ENCODE results near the gene POC1A.

The POC1A gene

DNA sequence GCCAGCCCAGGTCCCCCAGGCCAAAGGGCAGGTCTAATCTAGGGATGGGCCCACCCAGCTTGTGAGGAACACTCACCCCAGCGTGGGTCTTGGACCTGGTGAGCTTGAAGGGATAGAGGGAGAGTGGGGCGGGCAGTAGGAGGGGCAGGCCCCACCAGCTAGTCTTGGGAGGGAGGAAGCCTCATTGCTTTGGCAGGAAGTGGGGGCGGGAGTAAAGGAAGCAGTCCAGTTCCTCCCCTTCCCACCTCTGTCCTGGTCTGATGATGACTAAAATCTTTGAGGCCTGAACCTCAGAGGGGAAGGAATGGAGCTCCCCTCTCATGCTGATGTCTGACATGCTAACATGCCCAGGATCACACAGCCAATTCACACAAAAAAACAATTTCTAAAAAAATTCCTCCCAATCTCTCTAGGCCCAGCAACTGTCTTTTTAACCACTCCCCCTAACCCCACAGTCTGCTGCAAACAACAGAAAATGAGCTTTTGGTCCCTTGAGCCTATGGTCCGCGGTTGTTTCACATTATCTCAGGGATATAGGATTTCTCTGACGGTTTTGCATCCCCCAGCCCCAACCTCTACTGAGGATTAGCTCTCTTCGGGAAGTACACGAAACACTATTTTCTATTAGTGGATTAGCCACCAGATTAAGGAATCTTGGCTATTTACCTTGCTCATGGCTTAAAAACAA is 67.1 kb downstream of the POC1A start:
- DNase-seq (ENCODE audit: low read depth, low spot score), result no peak

DNA sequence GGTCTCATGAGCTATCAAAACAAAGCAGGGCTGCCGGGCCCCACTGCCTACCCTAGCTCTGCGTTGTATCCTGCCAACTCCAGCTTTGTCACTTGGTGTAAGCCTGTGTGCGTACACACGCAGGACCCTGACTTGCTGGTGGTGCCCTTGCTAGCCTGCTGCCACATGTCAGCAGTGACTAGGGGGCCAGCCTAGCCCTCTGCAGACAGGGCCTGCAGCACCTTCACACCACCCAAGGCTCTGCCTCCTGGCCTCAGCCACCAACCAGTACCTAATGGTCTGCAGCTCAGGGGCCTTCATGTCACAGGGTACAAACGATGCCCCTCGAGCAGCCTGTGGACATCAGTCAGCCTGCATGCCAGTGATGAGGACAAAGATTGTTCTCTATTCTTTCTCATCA is 67.8 kb downstream of the POC1A start:
- no peak for DNase-seq (ENCODE audit: low read depth, low spot score)

DNA sequence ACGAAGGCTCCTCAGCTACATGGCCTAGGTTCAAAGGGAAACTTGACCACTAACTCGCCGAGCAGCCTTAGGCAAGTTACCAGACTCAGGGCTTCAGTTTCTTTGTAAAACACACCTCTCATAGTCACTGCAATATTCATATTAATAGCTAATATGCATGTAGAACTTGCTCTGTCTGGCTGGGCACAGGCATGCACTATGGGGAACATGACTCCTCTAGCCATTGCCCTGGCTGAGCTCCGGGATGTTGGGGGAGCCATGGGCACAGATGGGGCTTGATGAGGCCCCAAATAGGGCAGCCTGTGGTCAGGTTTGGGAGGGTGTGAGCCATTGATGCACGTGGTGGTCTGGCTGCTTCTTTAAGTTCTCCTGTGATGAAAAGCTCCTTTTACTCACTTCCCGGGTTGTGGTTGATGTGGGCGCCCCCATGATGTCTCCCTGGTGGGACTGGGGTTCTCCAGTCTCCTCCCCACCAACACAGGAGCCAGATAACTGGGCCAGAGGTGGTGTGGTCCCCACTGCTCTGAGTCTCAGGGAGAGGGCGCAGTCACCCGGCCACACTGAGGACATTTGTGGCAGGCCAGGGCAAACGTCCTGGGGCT is 68.4 kb downstream of the POC1A start:
- DNase-seq (ENCODE audit: low read depth, low spot score), result no peak

DNA sequence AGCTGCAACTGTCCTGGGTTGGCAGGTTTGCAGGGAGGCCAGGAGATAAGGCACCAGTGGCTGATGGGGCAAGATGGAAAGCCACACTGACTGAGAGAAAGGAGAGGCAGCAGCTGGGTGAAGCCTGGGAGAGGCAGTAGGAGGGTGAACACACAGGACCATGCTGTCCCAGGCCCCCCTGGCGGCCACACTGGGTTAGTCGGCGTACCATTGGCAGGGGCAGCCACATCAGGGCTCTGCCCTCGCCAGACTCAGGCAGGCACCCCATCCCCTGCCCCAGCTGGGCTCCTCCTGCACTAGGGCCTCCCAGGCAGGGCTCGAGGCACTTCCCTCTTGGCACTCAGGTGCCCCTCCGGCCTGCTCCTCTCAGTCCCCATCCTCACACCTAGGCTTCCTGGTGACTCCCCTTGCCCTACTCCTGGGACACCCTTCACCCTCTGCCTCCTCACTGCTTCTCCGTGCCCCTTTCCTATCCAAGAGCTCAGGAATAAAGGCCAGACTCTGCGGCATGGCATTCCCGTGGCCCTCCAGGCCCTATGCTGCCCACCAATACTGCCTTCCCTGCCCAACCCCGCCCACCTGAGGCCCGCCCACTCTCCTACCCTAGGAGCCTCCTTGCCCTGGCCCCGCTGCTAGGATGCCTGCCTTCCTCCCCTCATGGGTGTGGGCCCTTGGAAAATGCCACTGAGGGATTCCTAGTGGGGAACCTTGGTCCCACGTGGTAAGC is 69.1 kb downstream of the POC1A start:
- DNase-seq (ENCODE audit: low read depth, low spot score), result no peak

DNA sequence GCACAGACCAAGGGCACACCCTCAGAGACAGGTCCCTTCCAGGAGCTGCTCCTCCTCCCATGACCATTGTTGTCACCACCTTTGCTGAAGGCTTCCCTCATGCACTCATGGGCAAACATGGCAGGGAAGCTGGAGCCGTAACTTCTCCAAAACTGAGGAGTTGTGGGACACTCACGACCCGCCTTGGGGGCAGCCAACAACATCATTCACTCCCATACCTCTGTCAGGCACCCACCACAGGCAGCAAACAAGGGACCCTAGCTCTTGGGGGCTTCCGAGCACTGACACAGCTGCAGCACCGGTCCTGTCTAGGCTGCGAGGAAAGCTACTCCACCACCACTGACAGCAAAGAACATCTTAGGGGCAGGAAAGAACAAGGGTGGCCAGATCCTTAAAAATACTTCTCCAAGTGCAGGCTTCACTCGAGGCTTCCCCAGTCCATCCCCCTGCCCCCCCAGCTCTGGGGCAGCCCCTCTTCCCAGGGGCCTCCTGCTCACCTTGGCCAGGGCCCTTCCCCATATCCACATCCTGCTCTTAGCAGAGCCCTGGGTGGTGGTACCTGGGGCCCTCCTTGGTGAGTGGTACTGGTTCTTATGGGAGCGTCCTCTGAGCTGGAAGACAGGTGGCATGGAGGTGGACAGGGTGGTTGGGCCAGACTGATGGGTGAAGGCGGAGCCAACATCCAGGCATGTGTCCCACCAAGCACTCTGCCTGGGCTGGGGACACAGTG is 69.8 kb downstream of the POC1A start:
- DNase-seq (ENCODE audit: low read depth, low spot score), result no peak

DNA sequence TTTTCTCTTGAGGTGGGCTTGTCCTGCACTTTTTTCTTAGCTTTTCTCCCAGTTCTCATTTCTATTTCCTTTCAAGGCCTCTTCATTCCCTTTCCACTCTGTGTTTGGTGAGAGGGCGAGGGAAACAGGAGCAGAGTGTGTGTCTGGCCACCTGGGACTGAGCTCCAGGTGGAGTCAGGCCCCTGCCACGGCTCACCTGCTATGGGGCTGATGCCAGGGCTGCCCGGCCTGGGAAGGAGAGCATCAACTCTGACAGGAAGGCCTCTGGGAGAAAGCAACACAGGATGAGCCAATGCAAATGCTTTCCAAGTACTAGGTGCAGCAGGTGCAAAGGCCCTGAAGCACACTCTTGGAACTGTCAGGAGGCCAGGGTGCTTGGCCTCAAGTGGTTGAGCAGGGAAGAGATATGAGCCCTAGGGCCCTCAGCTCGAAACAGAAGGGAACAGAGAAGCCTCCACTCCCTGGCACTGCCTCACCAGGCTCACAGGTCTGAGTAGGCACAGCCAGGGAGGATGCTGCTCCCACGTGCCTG is 70.6 kb downstream of the POC1A start:
- DNase-seq (ENCODE audit: low read depth, low spot score), result no peak

DNA sequence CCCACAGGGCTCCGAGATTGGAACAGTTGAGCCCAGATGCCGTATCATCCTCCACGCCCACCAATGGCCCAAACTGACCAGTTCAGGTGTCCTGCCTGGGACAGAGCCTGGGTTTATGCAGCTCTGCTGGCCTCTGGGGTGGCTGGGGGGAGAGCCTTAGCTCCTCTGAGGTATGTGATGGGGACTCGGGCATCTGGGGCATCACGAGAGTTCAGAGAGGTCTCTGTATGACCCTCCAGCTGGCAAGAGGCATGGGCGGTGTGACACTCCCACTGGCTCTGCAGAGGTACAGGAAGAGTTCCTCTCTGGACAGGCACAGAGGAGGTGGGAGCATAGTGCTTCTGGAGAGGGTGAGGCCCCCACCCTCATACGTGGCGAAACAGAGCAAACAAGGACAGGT is 71.3 kb downstream of the POC1A start:
- DNase-seq (ENCODE audit: low read depth, low spot score), result no peak

DNA sequence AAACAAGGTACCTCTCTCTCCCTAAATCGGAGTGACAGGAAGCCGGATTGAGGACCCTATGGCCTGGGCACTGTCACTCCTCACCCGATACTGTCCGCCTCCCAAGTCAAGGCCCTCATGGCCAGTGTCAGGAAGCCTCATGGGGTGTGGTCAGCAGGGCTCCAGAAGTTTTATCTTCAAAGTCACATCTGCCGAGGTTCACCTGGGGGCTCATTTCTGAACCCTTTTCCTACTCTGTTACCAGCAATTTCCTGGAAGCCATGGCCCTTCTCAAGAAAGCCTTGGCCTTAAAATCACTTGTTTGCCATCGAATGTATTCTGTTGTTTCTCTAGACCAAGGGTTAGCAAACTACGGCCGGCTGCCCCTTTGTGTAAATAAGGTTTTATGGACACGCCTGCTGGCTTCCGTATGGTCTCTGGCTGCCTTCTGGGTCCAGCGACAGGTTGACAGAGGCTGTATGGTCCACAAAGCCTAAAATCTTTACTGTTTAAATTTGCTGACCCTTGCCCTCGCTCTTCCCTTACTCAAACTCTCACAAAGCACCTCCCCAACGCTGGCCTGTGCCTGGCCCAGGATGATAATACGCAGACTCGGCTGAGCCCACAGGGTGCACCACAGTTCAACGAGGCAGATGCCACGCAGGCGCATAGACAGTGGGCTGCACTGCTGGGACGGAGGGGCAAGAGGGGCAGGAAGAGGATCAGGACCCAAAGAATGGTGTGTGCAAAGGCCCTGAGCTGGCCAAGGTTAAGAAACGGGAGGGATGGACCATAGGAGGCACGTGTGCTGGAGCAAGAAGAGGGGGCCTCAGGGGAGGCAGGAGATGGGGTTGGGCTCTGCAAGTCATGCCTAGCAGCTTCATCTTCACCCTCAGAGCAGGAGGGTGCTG is 73.1 kb downstream of the POC1A start:
- DNase-seq (ENCODE audit: low read depth, low spot score), result no peak

DNA sequence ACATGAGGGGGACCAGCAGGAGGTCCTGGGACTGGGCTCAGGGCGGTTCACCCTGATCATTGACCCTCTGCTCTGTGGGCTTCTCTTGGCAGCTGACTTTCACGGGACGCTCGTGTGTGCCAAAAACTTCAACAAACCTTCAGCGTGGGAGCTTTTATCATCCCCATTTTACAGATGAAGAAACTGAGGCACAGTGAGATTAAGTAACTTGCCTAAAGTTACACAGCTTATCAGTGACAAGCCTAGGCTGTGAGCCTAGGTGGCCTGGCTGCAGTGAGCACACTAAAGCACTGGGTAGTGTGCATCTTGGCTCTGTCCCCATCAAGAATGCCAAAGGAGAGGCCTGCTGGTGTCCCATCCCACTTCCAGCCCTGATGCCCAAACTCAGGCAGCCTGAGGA is 74.3 kb downstream of the POC1A start:
- no peak for DNase-seq (ENCODE audit: low read depth, low spot score)

DNA sequence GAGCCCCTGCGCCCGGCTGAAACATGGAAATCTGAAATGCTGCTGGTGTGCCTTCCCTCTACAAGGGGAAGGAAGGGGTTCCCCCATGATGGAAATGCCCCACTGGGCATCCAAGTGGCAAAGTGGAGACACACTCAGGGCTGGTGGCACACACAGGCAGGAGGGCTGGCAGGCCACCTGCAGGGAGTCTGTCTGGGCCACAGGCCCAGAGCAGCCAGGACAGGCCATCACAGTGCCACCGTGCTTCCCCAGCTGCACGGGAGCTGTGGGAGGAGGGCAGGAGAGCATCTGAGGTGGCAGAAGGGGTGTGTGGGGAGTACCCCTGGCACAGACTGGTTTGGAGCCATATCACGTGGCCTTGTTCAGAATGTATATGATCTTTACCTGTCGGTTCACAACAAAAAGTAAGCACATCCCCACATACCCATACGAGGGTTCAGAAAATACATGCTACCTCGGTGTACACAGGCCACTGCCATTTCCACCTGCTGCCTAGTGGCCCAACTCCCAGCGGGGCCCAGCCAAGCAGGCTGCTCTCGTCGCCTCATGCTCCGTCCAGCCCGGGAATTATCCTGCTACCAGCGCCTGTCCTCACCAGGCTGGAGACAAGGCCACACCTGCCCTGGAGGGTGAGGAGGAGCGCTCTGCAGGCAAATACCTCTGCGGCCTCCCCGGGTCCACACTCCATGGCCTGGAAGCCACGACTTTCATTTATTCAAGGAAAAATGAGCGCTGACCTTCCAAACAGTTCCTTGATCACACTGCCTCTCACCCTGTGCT is 75.3 kb downstream of the POC1A start:
- no peak for DNase-seq (ENCODE audit: low read depth, low spot score)

DNA sequence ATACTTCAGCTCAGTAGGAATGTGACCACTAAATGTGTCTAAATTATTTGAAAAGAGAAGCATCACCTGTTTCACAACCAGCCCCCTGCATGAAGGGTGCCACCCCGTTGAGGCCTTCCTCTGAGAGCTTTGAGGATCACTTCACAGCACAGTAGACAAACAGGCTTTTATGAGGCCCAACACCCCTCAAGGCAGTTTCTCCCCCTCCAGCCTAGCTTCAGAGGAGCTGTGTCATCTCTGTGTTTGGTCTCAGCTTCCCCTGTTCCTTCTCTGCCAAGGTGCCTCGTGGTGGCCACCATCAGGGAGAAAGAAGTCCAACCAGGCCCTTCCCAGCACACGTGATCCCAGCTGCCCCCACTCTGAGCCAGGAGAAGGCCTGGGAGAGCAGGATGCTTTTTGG is 76.3 kb downstream of the POC1A start:
- no peak for DNase-seq (ENCODE audit: low read depth, low spot score)

DNA sequence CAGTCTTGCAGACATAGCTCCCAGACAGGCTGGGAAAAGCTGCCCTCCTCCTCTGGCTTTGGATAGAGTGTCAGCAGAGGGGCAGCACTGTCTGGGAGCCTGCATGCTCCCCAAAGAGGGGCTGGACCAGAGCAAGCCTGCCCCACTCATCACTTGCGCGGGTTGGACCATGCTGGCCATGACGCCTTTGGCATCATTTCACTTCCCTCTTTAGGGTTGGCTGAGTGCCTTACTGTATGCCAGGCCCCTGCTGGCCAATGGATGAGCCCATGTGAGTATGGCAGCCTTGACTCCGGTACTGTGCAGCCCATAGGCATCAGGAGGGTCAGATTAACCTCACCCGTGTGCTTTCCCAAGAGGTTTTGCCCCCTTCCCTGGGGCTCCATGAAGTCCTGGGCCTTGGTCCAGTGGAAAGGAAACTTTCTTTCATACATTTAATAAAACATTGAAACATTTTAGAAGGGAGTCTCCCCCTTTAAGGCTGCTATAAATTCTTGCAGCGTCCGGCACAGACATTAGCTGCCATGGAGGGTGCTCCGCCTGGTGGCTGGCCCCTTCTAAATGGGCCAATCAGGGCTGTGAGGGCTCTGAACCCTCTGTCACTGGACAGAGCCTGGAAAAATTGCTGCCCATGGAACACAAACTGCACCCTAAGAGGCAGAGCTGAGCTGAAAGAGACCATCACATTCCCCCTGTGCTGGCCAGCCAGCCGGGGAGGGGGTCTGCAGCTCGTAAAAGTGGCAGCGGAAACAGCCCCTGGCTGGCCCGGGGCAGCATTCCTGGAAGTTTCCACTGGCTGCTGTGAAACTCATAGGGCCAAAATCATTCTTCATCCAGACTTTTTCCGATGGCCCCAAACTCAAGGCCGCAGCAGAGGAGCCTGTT is 77.1 kb downstream of the POC1A start:
- no peak for DNase-seq (ENCODE audit: low read depth, low spot score)

DNA sequence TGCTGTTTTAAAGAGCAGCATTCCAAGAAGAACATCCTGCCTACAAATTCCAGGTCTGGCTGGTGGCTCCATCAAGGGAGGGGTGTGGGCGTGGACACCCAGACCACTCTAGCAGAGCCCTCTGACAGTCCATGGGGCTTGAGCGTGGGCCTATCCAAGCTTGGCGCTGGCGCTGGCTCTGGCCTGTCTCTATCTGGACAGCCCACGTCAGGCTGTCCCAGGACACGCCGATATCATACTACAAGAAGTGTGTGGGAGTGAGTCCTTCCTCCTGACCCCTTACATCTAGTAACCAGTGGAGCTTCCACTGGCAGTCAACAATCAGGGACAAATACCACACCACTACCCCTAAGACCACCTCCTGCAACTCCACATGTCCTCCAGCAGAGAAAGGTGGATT is 80.7 kb downstream of the POC1A start:
- no peak for DNase-seq (ENCODE audit: low read depth, low spot score)

DNA sequence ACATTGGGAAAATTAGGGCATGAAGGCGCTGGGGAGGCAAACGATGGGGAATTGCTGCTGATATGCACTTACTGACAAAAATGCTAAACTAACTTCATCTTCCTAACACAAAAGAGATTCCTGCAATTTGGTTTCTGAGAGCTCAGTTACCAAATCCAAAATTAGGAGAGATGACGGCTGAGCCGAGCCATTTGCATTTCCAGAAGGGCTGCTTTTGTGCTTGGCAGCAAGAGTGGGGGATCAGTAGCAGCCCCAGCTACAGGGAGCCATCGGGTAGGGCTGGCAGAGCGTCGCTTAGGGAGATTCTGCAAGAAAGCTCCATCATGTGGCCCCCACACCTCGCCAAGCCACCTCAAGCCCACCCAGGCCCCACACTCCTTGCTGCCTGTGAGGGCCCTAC is 81.8 kb downstream of the POC1A start:
- no peak for DNase-seq (ENCODE audit: low read depth, low spot score)

DNA sequence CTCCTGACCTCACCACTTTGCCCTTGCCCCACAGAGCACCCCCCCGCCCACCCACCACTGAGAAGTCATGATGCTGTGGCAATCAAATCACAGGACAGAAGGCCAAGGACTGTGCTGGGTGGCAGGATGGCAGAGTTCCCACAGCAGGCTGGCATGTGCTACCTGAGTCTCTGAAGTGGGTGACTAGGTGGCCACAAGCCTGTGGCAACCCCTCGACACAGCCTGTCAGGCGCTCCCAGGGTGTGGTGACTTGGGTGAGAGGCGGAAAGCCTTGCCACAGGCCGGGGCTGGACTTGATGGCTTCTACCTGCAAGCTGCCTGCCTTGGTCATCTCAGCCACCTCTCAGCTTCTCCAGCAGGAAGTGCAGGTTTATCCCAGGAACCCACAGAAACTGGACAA is 82.2 kb downstream of the POC1A start:
- no peak for DNase-seq (ENCODE audit: low read depth, low spot score)

DNA sequence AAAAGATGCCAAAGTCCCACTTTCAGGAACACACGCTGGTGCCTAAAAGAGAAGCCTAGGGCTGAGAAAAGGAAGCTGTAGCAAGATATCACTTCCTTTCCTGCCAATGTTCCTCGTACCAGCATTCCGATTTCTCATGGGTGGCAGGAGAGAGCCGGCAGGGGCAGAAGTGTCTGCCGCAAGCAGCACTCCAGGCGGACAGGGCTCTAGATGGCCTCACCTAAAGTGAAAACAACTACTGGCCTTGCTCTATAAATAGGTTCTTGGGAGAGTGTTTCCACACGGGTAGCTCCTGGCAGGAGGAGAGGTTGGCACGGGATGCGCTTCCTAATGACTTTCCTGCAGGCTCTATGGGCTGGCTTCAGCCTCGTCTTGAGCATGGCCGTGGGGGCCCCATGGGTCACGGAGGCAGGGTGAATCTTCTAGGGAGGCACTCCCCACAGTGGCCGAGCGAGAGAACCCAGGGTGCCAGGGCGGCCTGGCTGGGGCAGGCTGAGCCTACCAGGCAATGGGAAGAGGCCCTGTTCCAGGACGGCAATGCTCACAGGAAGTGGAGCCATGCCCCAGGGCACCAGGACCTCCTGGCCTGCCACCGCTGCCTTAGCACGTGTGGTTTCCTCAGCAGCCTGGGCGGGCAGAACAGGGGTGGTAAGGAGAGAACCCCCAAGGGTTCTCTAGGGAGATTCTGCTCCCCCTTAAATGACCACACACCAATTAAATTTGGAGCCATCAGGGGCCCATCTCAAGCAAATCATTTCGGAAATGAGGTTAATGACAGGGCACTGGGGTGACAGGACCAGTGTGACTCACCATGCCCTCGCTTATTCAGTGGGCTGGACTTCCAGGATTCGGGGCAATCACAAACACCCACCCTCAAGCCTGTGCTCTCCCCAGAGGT is 83.2 kb downstream of the POC1A start:
- no peak for DNase-seq (ENCODE audit: low read depth, low spot score)

DNA sequence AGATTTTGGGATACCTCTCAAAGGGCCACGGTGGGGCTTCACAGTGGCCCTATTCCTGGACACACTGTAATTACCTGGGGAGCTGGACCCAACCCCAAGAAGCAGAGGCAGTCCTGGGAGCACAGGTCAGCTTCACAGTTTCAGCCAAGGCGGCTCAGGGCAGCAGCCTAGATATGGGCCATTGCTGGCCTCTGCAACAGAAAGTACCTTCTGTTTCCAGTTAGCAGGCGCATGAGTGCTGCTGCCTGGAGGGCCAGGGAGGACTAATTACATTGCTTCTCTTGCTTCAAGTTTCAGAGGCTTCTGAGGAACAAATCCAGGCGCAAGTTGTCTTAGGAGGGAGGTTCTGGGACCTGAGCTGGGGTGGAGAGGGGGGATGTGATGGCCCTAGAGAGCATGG is 84.4 kb downstream of the POC1A start:
- no peak for DNase-seq (ENCODE audit: low read depth, low spot score)

DNA sequence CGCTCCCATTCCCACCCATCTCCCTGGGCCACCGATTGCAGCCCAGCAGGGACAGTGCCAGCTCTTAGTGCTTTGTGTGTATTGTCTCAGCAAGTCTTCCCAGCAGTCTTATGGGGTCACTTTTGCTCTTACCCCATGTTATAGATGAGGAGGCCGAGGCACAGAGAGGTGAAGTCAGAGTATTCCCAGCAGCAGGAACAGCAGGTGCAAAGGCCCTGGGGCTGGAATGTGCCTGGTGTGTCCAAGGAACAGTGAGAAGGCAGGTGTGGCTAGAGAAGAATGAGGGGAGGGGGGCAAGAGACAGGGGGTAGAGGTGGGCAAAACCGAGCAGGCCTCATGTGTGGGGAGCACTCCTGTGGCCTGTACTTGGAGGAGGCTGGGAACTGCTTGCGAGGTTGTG is 85.1 kb downstream of the POC1A start:
- DNase-seq (ENCODE audit: low read depth, low spot score), result no peak

All from activated naive CD8-positive, alpha-beta T cell treated with anti-CD3 and anti-CD28 coated beads, Interleukin-2, amount 50 U/mL, for 16 hours (primary cell).